Fibroblast of lung (primary cell): ENCODE data around the gene GABARAPL2. TPM values are rescaled to one million over a fixed set of nuclear protein-coding genes. Genes with fewer than 3 reads are reported as not detected.
A peak's percentile ranks its signal among the peaks of the same experiment; 100 is the strongest.

ENCODE experiments used
- DNase-seq, 2 donors: peaks; one replicate each; pipeline versions ENCODE4 v3.0.0 to v3.0.0-alpha.2; 2010; ENCODE audit warnings: low read depth in 2 of 2
- H2AFZ ChIP-seq: 2 replicates; pipeline ENCODE4 v1.5.1; 2012; ENCODE audit warnings: low read length, control low read depth, inconsistent platforms
- H3K27ac ChIP-seq: 2 replicates; pipeline ENCODE4 v1.5.1; 2011; ENCODE audit warnings: low read length, control low read depth; ENCODE audit not compliant: insufficient read depth
- H3K27me3 ChIP-seq: 2 replicates; pipeline ENCODE4 v1.5.1; 2011; ENCODE audit warnings: mild to moderate bottlenecking, low read length; ENCODE audit not compliant: control insufficient read depth, insufficient read depth
- H3K36me3 ChIP-seq: 2 replicates; pipeline ENCODE4 v1.5.1; 2011; ENCODE audit warnings: low read length; ENCODE audit not compliant: control insufficient read depth, insufficient read depth
- H3K4me1 ChIP-seq: 2 replicates; pipeline ENCODE4 v1.5.1; 2011; ENCODE audit warnings: low read length; ENCODE audit not compliant: control insufficient read depth, insufficient read depth; ENCODE audit errors: extremely low read depth
- H3K4me2 ChIP-seq: 2 replicates; pipeline ENCODE4 v1.5.1; 2011; ENCODE audit warnings: low read length, control low read depth; ENCODE audit not compliant: insufficient read depth; ENCODE audit errors: extremely low read depth
- H3K4me3 ChIP-seq, 4 experiments: fragments of 200-600 bp in 1 of 4; sonication (generic) in 1 of 4; replicated peaks in 1 of 4; 2 replicates each; pipeline ENCODE4 v1.5.1; 2011 to 2016; ENCODE audit warnings: low read length in 4 of 4, low read depth in 3 of 4, mild to moderate bottlenecking in 3 of 4, control low read depth in 2 of 4, inconsistent platforms in 1 of 4, mixed read lengths in 1 of 4; ENCODE audit not compliant: insufficient read depth in 1 of 4; ENCODE audit errors: control extremely low read depth in 1 of 4
- H3K79me2 ChIP-seq: 2 replicates; pipeline ENCODE4 v1.5.1; 2012; ENCODE audit warnings: mild to moderate bottlenecking, low read length, inconsistent platforms; ENCODE audit not compliant: control insufficient read depth, insufficient read depth
- H3K9ac ChIP-seq: 2 replicates; pipeline ENCODE4 v1.5.1; 2011; ENCODE audit warnings: mild to moderate bottlenecking, low read length, control low read depth; ENCODE audit not compliant: insufficient read depth
- H3K9me3 ChIP-seq: 2 replicates; pipeline ENCODE4 v1.5.1; 2012; ENCODE audit warnings: low read depth, low read length; ENCODE audit not compliant: control insufficient read depth, insufficient read depth
- H4K20me1 ChIP-seq: 2 replicates; pipeline ENCODE4 v1.5.1; 2011; ENCODE audit warnings: low read length; ENCODE audit not compliant: control insufficient read depth, insufficient read depth; ENCODE audit errors: extremely low read depth
- CTCF ChIP-seq, 2 donors: IDR thresholded peaks in 1 of 2; conservative IDR thresholded peaks in 1 of 2; 1 replicate in 1 of 2; 2 replicates in 1 of 2; pipeline ENCODE4 v1.5.1; 2011 to 2012; ENCODE audit warnings: low read length in 2 of 2, control low read depth in 1 of 2, inconsistent platforms in 1 of 2, low read depth in 1 of 2, mild to moderate bottlenecking in 1 of 2
- EZH2 ChIP-seq: IDR thresholded peaks from 2 replicates; pipeline ENCODE4 v1.5.1; 2012; ENCODE audit warnings: low read length, control low read depth, mild to moderate bottlenecking; ENCODE audit errors: missing control alignments
- polyA plus RNA-seq, 2 donors: library from polyadenylated mRNA; depleted of rRNA in 1 of 2; stranded (reverse) in 1 of 2; unstranded in 1 of 2; fragments of >200 nt; gene quantifications; 2 replicates each; pipeline ENCODE4 v1.2.1, GENCODE V29; 2011 to 2012; ENCODE audit warnings: missing spikeins in 1 of 2
- total RNA-seq: library from RNA; depleted of rRNA; stranded (reverse); fragments of >200 nt; gene quantifications from 2 replicates; pipeline ENCODE4 v1.2.1, GENCODE V29; 2014

GABARAPL2 gene
- total and polyA plus RNA-seq, 2 donors (not counting 1 experiment from before 2014, with no cell fraction given): 37.3 to 159 TPM

DNA sequence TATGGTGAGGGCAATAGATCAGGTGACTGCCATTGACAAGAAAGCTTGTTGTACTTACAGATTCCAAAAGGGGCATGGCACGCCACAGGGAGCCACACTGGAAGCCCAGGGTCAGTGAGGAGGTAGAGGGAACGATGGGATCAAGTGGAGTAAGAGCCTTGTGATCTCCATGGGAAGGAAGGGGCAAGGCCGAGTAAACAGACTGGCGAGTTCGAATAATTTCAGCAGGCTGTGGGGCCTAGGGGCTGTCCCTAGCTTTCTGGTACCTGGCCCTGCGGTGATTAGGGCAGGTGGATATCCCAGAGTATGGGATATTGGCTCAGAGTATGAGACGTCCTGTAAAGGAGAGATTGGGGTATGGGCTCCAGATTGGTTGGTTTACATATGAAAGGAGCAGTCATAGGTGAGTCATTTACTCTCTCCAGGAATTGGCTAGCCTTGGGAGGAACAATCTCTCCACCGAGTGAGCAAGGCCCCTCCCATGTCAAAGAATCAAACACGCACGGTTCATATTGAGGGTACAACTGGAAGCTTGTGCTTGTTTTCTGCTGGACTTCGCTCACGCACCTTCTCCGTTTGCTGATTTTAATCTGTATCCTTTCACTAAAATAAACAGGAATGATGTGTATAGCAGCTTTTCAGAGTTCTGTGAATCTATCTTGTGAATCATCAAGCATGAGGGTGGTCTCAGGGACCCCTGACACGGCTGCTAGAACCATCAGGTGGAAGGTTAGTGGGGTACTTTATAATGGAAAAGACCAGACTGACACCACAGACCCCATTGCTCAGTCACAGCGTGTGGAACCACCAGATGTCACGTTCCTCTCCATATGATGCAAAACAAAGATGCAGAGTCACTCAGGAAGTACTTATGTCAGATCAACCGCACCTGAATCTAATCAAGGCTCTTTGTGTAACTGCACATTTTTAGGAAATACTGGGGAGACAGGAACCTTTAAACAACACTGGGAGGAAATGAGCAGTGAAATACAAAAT, 27.9 kb downstream of the GABARAPL2 start:
- Histone ChIP-seq H3K27ac (no peak overlapping the region), H3K27me3 (no peaks in the 10 kb centered on the region), H3K79me2 (no peaks in the 10 kb centered on the region), H3K9ac (no peak overlapping the region), H3K4me3 (no peak overlapping the region), H3K4me2 (peak overlapping the region; percentile 46), H3K9me3 (no peaks in the 10 kb centered on the region), H2AFZ (no peak overlapping the region), H4K20me1 (no peaks in the 10 kb centered on the region), H3K36me3 (no peaks in the 10 kb centered on the region), H3K4me1 (peaks cover 5% of the 10 kb centered on the region)
- peak; percentile 9 to 91 for DNase-seq
- TF ChIP-seq EZH2: no peak
- no peak for TF ChIP-seq CTCF (conservative IDR thresholded peaks at IDR 0.05 in 1 of 2, IDR thresholded peaks at IDR 0.05 in 1 of 2; ENCODE audit: low read depth in 1 of 2, low read length in 2 of 2)

GRCh38 chr16:75599452-75600277, 33.5 kb downstream of the GABARAPL2 start:
- Histone ChIP-seq H2AFZ (no peak overlapping the region), H3K36me3 (peaks cover 3% of the 10 kb centered on the region), H3K4me1 (no peaks in the 10 kb centered on the region), H3K79me2 (no peaks in the 10 kb centered on the region), H4K20me1 (no peaks in the 10 kb centered on the region), H3K9ac (no peak overlapping the region), H3K4me3 (no peak overlapping the region), H3K4me2 (no peak overlapping the region), H3K27me3 (no peaks in the 10 kb centered on the region), H3K9me3 (no peaks in the 10 kb centered on the region), H3K27ac (no peak overlapping the region)
- peak in 1 of 2 donors; percentile 39 for DNase-seq
- no peak for TF ChIP-seq CTCF (conservative IDR thresholded peaks at IDR 0.05 in 1 of 2, IDR thresholded peaks at IDR 0.05 in 1 of 2; ENCODE audit: low read depth in 1 of 2, low read length in 2 of 2)
- TF ChIP-seq EZH2: no peak

- Histone ChIP-seq H3K4me2 (no peak overlapping the region), H3K4me1 (no peaks in the 10 kb centered on the region), H2AFZ (no peak overlapping the region), H3K27me3 (no peaks in the 10 kb centered on the region), H3K27ac (no peak overlapping the region), H3K79me2 (no peaks in the 10 kb centered on the region), H3K9ac (no peak overlapping the region), H3K36me3 (peaks cover 3% of the 10 kb centered on the region), H4K20me1 (no peaks in the 10 kb centered on the region), H3K9me3 (no peaks in the 10 kb centered on the region), H3K4me3 (no peak overlapping the region)
- no peak for DNase-seq
- TF ChIP-seq CTCF (conservative IDR thresholded peaks at IDR 0.05 in 1 of 2, IDR thresholded peaks at IDR 0.05 in 1 of 2; ENCODE audit: low read depth in 1 of 2, low read length in 2 of 2) (no peak), EZH2 (no peak)
These were observed 37.1 kb downstream of the GABARAPL2 start for GRCh38 chr16:75603241-75603640.
